Ammon's horn (tissue), 1 donor: ENCODE results near the gene DPYSL4.

ENCODE experiments used
- DNase-seq: peaks from one replicate; pipeline ENCODE4 v3.0.0-alpha.2; 2016; ENCODE audit warnings: low spot score

Gene DPYSL4

DNA sequence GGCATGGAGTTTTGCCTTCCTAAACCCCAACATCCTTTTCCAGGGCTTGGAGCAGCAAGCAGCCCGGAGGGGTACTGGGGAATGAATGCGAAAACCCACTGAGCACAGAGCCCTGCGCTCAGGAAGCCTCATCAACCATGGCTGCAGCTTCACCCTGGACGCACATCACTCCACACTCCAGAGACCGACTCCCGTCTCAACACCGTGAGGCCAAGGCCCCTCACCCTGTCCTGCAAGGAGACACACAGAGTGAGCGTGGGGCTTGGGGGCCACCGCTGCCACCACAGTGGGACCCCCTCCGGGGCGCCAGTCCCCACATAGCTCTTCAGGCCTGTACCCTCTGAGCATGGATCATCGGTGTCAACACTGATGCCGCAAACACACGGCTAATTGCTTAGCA, 41.9 kb downstream of the DPYSL4 start:
- no peak for DNase-seq

GRCh38 chr10:132229096-132229495, 42.3 kb downstream of the DPYSL4 start:
- DNase-seq = no peak

DNA sequence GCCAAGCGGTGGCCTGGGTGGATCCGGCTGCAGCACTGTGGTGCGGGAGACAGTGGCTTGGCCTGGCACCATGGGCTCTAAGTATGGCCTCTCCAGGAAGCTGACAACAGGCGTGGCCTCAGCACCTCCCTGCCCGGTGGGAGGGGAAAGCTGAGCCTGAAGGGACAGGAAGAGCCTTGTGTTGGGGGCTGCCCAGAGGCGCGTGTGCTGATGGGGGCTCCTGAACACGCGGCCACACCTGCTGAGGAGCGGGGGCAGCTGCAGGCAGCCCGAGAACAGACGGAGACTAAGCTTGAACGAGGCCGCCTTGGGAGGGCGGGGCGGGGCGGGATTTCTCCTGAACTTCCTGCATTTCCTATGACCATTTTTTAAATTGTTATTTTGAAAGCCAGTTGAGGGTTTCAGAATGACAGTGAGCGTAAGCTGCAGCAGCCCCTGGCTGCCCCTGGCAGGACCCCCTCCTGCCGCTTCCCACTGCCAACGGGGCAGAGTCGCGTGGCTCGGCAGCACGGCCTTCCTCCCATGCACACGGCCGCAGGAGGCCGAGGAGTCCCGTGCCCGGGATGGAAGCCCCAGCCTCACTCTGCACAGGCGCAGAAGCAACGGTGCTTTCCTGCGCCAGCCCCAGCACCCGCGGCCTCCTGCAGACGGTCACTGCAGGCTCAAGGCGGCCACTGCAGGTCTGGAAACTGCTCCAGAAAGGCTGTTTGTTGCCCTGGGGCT, 43.2 kb downstream of the DPYSL4 start:
- no peak for DNase-seq

DNA sequence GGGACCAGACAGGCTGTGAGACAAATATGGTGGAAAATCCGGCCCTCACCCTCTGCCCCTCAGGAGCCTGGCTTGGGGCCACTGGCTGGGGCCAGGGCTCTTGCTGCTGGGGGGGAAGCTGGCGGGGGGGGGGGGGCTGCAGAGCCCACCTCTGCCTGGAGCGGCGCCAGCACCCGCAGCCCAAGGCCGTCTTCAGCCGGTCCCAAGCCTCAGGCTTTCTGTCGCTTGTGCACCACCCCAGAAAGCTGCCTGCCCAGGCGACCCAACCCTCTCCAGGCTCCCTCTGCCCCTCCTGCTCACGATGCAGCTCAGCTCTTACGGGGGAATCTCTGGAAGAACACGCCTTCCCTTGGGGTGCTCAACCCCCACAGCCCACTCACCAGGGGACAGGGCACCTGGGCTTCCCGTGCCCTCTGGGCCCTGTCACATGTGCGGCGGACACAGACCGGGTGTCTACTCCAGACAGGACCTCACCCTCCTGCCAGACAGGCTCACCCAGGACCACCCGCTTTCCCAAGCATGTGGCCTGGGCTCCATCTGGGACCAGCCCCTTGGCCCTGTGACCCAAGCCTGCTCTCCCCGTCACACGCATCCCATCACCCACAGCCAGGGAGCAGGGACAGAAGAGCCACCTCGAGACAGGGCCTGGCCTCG, 43.9 kb downstream of the DPYSL4 start:
- no peak for DNase-seq

- no peak for DNase-seq
These were observed 44.9 kb downstream of the DPYSL4 start for GRCh38 chr10:132231656-132232022.

- peak; percentile 68 for DNase-seq
These were observed 45.5 kb downstream of the DPYSL4 start for GRCh38 chr10:132232023-132232951.

GRCh38 chr10:132232981-132233380, 46.2 kb downstream of the DPYSL4 start:
- DNase-seq = no peak

GRCh38 chr10:132233501-132234085, 46.8 kb downstream of the DPYSL4 start:
- no peak for DNase-seq

DNA sequence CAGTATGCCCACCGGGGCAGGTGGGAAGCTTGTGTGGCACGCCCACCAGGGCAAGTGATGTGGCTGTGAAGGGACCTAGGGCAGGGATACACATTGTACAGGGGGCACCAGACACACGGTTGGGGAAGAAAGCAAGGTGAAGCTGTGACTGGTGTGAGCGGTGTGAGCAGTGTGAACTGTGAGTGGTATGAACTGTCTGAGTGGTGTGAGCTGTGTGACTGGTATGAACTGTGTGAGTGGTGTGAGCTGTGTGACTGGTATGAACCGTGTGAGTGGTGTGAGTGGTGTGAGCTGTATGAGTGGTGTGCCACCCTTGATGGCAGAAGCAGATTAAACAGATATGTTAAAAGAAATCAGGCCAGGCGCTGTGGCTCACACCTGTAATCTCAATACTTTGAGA, 48.1 kb downstream of the DPYSL4 start:
- DNase-seq = no peak

DNA sequence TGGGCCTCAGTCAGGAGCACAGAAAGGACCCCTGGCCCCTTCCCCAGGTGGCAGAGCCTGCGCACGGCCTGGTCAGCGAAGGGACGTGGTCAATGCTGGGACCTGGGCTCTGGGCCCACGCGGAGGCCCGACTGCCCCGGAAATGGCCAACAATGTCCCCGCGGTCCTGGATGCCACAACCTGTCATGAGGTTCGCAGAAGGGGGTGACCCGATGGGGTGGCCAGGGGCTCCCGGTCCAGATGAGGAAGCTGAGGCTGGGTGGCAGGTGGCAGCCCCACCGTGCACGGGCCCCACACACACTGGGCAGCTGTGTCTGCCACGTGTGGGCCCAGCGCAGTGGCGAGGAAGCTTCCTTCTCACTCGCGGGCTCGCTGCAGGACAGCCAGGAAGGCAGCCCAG, 49.4 kb downstream of the DPYSL4 start:
- no peak for DNase-seq

- no peak for DNase-seq
These were observed 50.1 kb downstream of the DPYSL4 start for GRCh38 chr10:132236881-132237280.

DNA sequence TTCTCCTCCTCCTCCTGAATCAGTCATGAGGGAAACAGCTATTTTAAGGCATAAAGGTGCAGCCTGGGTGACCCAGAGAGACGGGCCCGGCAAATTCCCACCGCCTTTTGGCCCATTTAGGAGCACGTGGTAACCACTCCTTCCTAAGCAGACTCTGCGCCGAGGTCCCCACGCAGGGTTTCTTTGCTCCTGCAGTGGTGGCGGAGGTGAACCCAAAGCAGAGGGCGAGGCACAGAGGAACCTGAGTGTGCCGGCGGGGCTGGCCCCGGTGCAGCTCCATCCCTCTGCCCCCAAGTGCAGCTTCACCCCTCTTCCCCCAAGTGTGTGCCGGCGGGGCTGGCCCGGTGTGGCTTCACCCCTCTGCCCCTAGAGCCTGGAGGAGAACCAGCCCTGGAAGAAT, 50.6 kb downstream of the DPYSL4 start:
- no peak for DNase-seq

DNA sequence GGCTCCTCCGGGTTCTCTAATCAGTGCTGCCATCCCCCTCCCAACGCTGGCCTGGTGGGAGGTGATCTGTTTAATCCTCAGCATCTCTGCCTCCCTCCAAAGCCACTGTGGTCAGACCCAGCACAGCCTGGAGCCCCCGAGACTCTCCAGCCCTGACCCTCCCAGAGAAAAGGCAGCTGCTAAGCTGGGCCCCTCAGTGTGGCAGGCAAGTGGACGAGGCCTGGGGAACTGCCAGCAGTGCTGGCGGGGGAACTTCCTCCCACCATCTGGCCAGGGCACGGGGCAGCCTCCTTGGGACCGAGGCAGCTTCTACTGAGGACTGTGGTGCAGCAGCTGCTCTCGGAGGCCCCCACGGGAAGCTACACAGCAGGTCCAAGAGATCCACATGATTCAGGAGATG, 51.1 kb downstream of the DPYSL4 start:
- DNase-seq = peak; percentile 51

DNA sequence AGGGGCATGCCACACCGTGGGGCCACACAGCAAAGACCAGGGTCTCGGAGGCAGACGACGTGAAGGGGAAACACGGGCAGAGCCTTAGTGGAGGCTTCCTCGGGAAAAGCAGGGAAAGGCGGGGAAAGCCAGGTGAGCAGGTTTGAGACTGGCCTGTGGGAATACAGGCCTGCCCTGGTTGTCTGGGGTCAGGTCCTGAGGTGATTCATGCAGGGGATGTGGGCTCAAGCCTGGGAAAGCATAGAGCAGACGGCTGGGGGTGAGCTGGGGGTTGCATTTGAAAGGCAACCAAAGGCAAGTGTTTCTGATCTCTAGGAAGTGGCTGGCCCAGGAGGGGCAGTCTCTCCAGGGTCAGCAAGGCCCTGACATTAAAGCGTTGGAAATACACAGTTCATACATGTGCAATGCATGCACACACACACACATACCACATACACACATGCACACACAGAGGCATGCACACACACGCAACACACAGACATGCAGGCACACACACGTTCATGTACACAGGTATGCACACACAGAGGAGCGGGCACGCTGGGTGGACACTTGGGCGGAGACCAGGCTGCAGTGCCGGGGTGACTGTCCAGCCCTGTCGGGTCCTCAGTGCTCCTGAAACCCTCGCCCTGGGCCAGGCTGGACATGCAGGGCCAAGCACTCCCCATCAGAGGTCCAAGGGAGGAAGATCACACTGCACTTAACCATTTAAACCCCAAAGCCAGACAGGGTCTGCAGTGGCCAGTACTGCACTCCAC, 51.8 kb downstream of the DPYSL4 start:
- DNase-seq = no peak

GRCh38 chr10:132239126-132240031, 52.6 kb downstream of the DPYSL4 start:
- DNase-seq = no peak

DNA sequence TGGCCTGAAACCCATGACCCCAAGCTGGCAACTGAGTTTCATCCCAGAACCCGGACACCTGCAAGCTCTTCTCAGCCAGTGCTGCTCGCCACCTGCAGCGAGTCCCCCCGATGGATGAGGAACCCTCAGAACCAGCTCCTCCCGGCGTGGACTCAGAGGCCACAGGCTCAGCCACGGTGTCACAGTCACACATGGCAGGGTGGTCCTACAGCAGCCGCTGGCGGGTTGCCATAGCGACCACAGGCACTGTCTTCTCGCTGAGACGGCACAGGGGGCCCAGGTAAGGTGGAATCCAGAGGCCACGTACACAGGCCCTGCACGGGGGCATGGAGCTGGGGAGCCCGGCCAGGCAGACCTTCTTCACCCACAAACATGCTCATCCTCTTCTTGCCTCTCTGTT, 53.4 kb downstream of the DPYSL4 start:
- DNase-seq = no peak

- DNase-seq = no peak
These were observed 53.8 kb downstream of the DPYSL4 start for GRCh38 chr10:132240581-132240980.

- DNase-seq = no peak
These were observed 54.3 kb downstream of the DPYSL4 start for GRCh38 chr10:132241086-132241485.

DNA sequence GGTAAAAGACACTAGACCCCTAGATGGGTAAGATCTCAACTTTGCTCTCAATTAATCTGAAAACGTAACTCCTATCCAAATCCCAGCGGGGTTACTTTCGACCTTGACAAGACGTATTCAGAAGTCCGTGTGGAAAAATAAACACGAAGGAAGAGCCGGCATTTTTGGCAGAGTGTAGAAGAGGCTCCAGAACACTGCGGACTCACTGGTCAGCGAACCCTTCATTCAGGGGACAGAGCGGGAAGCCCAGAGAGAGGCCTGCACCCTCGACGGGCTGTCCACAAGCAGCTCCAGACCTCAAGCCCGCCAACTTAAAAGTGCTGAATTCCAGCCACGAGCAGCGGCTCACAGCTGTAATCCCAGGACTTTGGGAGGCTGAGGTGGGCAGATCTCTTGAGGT, 54.7 kb downstream of the DPYSL4 start:
- no peak for DNase-seq

- no peak for DNase-seq
These were observed 55.5 kb downstream of the DPYSL4 start for GRCh38 chr10:132242103-132242840.
